NCI-H2081 treated with DMSO at 0.1 percent for 48 hours (cell line): ENCODE results near the gene IFNW1.
"Not testable (repeated sequence)": the region's sequence is repeated elsewhere in the genome, so short reads cannot be mapped to it uniquely, and the experiment has no call there.

ENCODE experiments used
- DNase-seq: peaks from one replicate; lab custom pipeline; 2025; lab: John Stamatoyannopoulos, UW

IFNW1 gene

DNA sequence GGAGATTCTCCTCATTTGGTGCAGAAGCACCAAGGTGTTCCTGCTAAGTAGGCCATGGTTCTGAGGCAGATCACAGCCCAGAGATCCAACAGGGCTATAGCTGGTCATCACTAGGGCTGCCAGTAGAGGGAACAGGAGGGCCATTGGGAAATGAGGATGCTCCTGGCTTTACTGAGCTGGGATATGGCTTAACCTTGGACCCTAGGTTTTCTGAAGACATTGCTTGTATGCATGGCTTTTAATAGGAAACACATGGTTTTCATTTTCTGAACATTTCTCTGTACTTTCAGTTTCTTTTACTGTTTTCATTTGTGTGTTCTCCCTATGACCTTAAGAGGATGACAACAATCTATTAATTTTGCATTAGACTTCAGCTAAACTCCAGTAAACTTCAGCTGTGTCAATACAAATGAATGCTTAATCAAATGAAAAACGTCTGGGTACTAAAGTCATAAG is at the start of gene IFNW1:
Gene IFNW1 (minus strand): TSS at position 406 of the 456 bp plus-strand sequence. CDS start 262 bp downstream, at position 144.
- no peak for DNase-seq

DNA sequence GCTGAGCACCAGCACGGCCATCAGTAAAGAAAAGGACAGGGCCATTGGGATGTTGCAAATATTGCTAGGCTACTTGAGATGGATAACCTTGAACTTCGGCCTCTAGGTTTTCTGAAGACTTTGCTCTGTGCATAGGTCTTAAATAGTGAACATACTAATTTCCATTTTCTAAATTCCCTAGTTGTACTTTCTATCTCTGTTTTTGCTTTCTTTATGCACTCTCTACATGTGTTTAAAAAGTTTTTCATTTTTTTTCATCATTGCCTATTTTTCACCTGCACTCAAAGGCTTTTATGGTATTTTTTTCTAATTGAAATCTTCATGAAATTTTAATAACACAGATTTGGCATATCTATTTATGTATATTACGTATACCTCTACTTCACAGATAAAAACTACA is 45.9 kb upstream of the IFNW1 start, which contains the start of gene IFNA4:
Gene IFNA4 (minus strand): TSS at position 101 of the 400 bp plus-strand sequence. CDS start 56 bp downstream, at position 45.
- not testable (repeated sequence) for DNase-seq

DNA sequence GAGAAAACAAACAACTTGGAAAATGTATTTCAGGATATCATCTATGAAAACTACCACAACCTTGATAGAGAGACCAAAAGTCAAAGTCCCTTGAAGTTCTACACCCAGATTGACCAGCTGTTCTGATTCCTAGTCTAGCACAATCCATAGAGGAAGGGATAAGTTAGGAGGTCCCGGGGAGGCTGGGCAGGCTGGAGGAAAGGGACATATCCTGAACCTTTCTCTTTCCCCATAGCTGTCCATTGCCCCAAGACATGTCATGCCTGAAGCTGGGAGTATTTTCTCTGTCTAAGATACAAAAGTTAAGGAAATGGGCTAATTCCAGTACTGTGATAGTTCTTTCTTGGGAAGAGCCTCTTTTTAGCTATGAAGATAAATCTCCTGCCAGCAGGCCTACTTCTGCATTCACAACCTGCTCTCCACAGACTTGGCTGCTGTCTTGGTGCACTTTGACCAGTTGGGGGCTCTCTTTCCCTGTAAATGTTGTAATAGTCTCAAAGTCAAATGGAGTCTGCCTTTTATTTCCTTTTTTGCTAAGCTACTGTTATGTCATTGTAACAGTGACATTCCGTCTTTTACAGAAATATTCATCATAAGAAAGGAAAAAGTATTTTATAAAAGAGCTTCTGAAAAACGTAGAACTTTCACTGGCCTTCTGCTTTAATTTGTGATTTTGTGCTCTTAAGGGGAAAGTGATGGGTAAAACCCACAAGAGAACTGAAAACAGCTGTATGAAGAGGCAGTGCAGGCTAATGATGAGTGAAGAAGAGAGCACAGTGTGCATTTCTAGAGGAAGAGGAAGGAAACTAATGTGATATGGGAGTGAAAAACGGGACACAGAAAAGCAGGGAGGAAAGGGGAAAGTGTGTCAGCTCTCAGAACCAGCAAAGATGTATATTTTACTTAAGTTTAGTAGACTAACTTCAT is 41.4 kb upstream of the IFNW1 start:
- DNase-seq, result not testable (repeated sequence)

DNA sequence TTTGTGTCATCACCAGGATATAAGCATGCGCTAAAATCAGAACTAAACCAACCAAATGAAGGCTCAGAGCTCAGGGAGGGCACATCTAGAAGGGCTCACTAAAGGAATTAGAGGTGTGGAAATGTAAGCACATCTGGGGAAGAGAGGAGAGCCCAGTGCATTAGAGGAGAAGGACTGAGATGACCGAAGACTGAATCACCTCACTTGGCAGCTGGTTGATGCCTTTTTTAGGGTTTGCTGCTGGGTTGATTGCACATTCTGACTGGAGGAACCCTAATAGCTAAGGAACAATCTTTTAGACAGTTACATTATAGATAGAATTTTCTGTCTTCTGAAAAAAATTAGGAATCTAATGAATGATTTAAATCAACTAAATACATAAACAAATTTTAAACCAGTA is 33.0 kb upstream of the IFNW1 start:
- DNase-seq, result no peak

DNA sequence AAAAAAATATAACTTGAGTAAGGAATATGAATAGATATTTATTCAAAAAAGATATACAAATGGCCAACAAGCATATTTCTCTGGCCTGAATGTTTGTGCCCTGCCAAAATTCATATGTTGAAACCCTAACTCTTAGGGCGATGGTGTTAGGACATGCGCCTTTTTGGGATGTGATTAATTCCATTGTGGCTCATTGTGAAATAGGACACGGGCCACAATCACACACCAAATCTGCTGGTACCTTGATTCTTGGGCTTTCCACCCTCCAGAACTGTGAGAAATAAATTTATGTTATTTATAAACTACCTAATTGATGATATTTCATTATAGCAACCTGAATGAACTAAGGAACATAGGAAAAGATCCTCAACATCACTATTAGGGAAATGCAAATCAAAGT is 30.5 kb upstream of the IFNW1 start:
- DNase-seq, result no peak

DNA sequence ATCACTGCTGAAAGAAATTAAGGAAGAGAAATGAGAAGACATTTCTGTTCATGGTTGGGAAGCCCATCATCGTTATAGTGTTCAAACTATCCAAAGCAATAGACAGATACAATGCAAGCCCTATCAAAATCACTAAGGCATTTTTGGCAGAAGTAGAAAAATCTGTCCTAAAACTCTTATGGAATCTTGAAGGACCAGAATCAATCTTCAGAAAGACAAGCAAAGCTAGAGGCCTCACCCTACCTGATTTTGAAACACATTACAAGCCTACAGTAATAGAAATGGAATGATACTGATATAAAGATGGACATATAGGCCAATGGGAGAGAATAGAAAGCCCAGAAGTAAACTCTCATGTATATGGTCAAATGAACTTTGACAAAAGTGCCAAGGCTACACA is 29.7 kb upstream of the IFNW1 start:
- no peak for DNase-seq

DNA sequence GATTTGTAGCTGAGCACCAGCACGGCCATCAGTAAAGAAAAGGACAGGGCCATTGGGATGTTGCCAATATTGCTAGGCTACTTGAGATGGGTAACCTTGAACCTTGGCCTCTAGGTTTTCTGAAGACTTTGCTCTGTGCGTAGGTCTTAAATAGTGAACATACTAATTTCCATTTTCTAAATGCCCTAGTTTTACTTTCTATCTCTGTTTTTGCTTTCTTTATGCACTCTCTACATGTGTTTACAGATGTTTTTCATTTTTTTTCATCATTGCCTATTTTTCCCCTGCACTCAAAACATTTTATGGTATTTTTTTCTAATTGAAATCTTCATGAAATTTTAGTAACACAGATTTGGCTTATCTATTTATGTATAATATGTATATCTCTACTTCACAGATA is 24.9 kb upstream of the IFNW1 start, which contains the start of gene IFNA21:
Gene IFNA21 (minus strand): TSS at position 101 of the 400 bp plus-strand sequence. CDS start 48 bp downstream, at position 53.
- DNase-seq, result not testable (repeated sequence)

DNA sequence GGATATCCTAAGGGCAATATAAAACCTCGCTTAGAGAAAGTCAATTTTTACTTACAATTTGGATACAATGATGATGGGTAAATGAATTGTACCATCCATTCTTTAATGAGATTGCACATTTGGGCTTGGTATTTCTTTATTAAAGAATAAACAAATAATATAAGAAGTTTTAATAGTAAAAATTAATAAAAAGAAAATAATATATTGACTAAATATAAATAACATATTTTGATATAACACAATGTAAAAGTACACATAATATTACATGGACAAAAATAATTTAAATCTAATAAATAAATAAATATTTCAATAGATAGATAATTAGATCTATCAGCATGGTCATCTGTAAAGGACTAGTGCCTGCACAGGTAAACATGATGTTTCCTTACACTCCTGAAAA is 23.9 kb upstream of the IFNW1 start:
- no peak for DNase-seq

DNA sequence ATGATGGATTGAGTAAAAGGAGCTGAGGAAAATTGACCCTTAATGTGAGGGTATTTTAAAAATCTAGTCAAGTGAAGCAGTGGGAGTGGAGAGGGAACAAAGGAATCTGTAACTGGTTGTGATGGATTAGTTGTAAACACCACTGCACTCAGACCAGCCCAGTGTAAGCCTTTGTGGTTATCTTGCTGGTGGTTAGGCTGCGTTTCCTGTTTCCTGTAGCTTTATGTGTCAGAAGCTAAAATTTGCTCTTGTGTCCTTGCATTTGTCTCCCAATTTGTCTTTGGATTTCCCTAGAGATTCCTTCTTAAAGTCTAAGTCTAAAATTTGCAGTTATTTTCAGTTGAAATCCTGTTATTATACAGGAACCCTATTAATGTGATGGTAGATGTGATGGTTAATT is 18.5 kb upstream of the IFNW1 start:
- no peak for DNase-seq

DNA sequence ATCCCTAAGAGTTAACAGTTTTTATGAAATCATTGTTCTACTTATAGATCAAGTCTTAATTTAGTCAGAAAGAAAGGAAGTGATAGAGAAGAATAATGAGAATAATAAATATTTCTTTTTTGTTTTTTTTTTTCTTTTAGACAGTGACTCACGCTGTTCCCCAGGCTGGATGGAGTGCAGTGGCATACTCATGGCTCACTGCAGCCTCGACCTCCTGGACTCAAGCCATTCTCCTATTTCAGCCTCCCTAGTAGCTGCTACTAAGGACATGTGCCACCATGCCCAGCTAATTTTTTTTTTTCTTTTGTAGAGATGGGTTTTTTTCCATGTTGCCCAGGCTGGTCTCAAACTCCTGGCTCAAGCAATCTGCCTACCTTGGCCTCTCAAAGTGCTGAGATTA is 13.9 kb upstream of the IFNW1 start:
- DNase-seq, result no peak

DNA sequence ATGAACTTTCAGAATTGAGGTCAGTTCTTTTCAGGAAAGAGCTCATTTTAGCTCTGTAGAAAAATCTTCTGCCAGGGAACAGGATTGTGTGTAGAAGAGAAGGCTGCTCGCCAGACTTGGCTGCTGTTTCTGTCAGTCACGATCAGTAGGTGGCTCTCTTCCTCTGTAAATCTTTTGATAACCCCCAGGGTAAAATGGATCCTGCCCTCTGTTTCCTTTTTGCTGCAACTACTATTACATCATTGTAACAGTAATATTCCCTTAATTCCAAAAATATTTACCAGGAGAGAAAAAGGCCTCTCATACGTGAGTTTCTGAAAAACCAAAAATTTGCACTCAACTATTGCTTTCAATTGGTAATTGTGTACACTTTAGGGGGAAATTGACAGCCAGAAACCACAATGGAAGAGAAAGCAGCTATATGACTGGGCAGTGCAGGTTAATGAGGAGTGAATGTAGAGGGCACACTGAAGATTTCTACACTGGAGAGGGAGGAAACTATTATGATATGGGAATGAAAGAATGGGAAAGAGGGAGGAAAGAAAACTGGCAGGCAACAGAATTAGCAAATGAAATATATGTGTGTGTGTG is 12.5 kb upstream of the IFNW1 start:
- peak; percentile 10 for DNase-seq

DNA sequence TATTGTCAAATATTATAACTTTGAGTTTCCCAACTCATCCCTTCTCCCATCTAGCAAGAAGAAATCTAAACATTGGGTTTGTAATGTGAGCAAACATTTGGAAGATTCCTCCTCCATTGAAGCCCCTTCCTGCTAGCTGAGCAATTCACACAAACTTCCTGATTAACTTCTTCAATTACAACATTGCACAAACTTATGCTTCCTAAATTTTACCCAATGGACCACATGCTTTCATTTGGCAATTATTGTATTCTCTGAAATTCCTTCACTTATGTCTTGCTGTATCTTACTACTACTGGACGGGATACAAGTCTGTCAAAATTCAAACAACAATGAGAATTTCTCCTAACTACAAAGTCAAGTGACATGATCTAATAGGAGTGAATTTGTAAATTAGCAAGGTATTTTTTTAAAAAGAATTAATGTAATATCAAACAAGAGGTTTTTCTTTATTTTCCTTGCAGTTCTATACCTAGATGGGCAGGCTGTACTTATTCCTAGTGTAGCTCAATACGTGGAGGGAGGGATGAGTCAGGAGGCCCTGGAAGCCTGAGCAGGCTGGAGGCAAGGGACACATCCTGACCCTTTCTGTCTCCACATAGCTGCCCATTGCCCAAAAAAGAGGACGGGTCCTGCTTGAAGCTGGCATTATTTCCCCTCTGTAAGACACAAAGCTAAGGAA is 11.8 kb upstream of the IFNW1 start:
- DNase-seq, result no peak

DNA sequence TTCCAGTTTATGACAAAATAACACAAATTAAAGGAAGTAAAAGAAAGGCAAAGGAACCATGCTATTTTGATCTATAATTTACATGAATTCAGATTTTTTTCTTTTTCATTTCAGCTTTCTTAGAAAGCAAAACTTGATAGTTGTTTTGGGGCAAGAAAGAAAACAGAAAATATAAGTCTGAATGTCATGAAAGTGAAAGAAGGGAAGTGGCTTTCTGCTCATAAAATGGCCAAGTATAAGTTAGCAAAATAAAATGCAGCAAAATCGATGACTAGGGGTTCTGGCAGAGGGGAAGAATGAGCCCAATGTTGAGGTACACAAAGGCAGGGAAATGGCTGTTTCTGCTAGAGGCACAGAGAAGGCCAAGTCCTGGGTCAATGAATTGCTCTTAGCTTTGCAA is 3.0 kb upstream of the IFNW1 start:
- no peak for DNase-seq

DNA sequence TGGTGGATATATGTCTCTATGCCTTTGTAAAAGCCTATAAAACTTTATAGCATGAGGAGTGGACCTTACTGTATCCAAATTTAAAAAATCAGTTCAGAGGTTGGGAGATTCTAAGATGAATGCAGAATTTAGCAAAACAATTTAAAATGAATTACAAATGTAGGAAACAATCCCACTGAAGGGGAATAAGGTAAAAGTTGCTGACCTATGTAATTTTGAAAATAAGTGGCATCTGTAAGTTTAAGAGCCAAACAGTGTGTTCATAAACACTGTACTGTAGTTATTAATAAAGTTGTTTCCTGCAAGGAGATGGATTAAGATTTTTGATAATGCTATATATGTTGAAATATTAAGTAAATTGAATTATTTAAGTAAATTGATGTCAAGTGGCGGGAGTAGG is 4.6 kb downstream of the IFNW1 start:
- DNase-seq, result no peak

DNA sequence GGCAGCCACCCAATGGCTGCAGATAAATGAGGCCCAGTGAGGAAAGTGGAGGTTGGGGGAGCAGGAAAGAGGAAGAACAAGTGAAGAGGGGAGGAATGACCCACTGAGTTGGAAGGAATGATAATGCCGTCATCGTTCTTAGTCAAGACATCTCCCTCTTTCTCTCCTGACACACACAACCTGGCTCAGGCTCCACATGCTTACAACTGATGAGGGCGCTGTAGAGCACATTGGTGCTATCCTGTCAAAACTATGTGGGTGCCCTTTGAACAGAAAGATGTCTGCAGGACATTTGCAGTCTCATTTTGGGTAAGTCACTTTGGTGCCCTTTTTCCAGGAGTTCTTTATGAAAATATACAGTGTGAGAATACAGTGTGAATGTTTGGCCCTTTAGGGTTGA is 5.9 kb downstream of the IFNW1 start:
- DNase-seq, result no peak

DNA sequence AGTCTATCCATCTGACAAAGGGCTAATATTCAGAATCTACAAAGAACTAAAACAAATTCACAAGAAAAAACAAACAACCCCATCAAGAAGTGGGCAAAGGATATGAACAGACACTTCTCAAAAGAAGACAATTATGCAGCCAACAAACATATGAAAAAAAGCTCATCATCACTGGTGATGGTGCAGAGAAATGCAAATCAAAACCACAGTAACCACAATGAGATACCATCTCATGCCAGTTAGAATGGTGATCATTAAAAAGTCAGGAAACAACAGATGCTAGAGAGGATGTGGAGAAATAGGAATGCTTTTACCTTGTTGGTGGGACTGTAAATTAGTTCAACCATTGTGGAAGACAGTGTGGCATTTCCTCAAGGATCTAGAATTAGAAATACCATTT is 13.4 kb downstream of the IFNW1 start:
- DNase-seq, result not testable (repeated sequence)

DNA sequence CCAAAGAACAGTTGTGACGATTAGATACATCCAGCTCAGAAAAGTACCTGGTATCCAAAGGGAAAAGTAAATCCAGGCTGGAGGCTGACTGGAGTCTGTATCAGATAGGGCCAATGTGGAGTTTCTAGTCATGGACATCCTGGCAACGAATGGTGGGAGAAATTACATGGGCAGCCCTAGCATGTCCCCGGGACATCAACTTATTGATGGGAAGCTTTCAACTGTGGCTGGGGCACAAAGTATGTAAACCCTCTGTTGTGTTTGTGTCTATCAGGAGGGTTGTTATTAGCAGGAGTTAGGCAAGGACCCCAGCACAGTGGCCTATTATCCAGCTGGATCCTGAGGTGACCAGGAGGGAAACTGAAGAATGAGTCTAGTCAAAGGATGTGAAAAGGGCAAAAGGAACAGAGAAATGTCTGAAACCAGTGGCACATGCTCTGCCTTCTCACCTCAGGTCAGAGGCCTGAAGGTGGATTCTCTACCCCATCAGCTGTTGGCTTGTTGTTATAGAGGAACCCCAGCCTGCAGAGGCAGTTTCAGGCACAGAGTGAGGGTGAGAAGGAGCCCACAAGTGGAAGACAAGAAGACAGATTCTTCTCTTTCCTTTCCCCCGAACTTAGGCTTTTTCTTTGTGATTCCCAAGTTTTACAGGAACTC is 19.9 kb downstream of the IFNW1 start:
- no peak for DNase-seq

DNA sequence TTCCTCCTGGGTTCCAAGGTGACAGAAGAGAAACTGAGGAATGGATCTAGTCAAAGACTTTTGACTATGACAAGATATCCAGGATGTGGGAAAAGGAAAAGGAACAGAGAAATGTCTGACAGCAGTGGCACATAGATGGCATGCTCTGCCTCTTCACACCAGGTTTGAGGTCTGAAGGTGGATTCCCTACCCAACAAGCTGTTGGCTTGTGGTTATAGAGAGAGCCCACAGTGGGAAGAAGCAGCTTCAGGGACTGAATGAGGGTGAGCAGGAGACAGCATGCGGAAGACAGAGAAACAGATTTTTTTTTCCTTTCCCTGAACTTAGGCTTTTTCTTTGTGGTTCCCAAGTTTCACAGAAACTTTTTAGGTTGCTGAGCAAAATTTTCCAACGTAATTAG is 20.6 kb downstream of the IFNW1 start:
- DNase-seq, result no peak

DNA sequence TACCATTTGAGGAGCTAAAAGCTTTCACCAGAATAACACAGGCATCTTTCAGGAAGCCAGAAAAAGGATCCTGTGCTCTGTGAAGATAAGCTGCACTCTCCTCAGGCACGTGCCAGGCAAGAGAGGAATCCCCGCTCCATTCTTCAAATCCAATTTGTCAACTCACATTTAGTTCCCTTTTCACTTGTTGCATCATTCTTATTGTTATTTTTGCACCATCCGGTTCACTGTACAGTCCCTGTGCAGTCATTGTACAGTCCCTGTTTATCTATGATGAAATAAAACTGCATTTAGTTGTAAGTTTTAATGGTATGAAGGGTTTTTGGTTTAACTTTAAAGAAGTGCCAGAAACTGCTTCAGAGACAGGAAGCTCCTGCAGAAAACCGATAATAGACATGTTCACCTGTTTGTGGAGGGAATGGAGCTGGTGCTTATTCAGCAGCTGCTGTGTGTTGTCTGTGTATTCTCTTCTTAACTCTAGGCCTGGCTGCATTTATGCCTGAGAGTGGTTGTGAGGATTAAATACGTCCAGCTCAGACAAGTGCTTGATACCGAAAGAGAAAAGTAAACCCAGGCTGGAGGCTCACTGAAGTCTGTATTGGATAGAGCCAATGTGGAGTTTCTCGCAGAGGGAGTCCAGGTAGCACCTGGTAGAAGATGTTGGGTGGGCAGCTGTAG is 22.4 kb downstream of the IFNW1 start:
- no peak for DNase-seq

DNA sequence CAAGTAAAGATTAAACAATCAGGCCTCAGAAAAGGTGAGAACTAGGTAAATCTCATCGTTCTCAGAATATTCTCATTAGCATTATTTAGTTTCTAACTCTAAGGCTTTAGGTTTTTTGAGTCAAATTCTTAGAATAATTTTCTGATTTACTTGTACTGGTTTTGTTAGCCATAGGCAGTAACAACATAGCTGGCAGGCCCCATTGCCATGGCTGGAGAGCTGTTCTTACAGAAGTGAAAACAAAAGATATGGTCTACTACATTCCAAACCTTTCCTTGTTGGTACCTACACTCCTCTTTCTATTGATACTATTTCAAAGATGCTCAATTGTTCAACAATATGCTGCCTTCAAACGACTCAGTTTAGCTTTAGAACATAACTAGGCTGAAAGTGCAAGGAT is 27.3 kb downstream of the IFNW1 start:
- no peak for DNase-seq
